HG03575 (cell line): ENCODE results near the gene OR51Q1.

Source experiments
- ATAC-seq: cut with Tn5 transposase; IDR thresholded peaks from one replicate; pipeline ENCODE4 v1.9.1; 2021; ENCODE audit not compliant: unreplicated experiment, insufficient number of reproducible peaks, low FRiP score; ENCODE audit errors: extremely low read depth

Gene OR51Q1

GRCh38 chr11:5421811-5422210 lies at the start of gene OR51Q1:
OR51Q1 (plus strand) TSS chr11:5422111; CDS start chr11:5422201, 90 bp downstream.
- ATAC-seq = no peak

- no peak for ATAC-seq
Measured at GRCh38 chr11:5380740-5381342, 41.1 kb upstream of the OR51Q1 start.

DNA sequence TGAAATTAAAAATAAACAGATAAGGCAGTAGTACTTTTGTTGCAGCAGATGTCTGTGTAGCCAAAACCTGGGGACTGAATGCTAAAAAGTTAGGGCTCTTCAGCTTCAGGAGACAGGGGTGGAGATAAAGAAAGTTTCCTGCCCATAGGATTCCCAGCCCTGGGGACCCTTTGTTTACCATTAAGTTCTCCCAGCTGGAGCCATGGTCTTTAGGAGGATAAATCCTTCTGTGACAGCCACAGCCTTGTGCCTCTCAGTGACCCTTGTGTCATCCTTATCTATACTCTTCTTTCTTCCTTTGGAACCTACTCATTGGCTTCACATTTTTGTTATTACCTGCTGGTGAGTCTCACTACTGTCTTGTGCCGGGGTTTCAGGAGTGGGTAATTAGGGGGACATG lies 38.3 kb upstream of the OR51Q1 start, which contains the start of gene OR51M1:
Gene OR51M1, plus strand, starts transcription at position 237 of the 400 bp plus-strand sequence. CDS start 5,587 bp downstream, outside the sequence.
- ATAC-seq = no peak

DNA sequence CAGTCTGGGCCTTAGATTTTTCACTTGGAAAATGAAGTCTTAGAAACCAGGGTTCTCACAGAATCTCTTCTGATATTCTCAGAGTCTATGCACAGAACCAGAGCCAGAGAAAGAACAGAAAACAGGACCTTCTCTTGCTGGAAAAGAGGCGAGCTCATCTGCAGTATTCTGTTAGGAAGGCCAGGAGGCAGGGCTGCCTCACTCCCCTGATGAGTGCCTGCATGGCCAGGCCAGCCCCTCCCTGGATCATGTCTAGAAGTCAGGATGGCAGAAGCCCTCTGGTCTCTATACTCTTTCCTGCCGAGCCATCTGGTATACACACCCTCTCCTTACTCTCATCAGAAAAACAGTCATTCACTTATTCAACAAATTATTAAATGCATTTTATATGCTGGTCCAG lies 37.6 kb upstream of the OR51Q1 start:
- no peak for ATAC-seq

DNA sequence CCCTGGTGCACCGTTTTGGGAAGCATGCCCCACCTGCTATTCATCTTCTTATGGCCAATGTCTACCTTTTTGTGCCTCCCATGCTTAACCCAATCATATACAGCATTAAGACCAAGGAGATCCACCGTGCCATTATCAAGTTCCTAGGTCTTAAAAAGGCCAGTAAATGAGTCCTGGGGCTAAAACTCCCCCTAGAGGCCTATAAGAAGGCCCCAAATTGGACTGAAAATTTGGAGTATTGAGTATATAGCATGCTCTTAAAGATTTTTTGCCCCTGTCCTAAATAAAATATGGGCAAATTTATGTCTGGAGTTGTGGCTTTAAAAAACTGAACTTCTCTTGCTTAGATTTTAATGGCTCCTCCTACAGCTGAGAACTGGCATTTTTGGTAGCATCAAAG lies 31.7 kb upstream of the OR51Q1 start:
- no peak for ATAC-seq

GRCh38 chr11:5394091-5394490 lies 27.8 kb upstream of the OR51Q1 start:
- ATAC-seq = no peak

- ATAC-seq = no peak
Measured at GRCh38 chr11:5398936-5399335, 23.0 kb upstream of the OR51Q1 start.

DNA sequence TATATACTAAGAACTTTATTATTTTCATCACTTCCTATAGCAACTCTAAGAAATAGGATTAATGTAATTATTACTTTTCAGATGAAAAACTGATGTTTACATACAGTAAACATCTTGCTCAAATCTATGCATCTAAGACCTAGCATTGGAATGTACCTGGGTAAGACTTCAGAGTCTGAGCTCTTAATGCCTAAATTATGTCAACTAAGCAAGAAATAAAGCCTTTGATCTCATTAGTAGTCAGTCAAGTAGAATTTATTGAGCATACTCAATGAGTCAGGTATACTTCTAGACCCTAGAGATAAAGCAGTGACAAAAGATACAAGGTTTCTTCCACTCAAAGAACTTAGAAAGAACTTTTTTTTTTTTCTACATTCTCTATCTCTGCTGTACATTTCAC lies 16.7 kb upstream of the OR51Q1 start:
- ATAC-seq = no peak

- ATAC-seq = no peak
Measured at GRCh38 chr11:5420993-5421392, 918 bp upstream of the OR51Q1 start.

- ATAC-seq = no peak
Measured at GRCh38 chr11:5423131-5423530, 1.2 kb downstream of the OR51Q1 start.

GRCh38 chr11:5441414-5441813 lies 19.5 kb downstream of the OR51Q1 start, which contains the start of gene OR51I1:
OR51I1 (minus strand) TSS chr11:5441514; CDS start chr11:5441514, 0 bp downstream.
- no peak for ATAC-seq

DNA sequence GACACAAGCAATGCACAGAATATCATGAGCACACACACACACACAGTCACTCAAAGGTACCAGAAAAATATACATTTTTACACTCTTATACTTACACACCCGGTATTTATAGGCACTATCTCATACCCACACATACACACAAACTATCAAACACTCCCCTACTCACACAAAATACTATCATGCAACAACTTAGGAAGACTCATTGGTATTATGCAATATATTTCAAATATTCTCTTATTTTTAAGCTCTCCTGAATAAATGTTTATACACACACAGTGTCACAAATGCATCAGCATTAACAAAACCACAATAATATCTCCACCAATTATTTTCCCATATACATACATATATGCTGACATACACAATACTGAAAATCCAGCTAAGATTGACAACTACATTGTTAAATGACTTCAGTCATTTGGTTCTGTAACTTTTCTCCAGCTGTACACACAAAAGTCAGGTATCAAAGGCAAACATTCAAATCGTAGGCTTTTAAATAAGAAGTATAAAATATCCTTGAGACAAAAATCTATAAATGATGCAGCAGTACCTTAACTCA lies 22.0 kb downstream of the OR51Q1 start:
- ATAC-seq = no peak

DNA sequence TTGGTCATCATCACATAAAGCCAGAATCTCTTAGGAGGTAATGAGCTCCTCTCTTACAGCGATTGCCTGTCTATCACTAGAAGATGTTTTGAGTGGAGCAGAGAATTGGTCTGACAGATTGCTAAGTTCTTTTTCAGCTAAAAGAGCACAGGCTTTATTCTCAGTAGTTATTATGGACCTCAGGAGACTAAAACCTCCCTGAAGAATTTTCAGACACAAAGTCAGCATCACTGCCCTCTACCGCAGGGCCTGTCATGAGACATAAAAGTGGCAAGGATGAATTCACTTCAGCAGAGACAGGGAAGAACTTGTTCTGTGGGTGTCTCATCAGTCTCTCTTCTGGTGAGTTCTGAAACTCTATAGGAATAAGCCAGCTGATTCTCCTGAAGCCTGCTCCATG lies 27.1 kb downstream of the OR51Q1 start, which contains the start of gene OR51I2:
Gene OR51I2, plus strand, starts transcription at position 301 of the 400 bp plus-strand sequence. CDS start 4,166 bp downstream, outside the sequence.
- ATAC-seq = no peak

DNA sequence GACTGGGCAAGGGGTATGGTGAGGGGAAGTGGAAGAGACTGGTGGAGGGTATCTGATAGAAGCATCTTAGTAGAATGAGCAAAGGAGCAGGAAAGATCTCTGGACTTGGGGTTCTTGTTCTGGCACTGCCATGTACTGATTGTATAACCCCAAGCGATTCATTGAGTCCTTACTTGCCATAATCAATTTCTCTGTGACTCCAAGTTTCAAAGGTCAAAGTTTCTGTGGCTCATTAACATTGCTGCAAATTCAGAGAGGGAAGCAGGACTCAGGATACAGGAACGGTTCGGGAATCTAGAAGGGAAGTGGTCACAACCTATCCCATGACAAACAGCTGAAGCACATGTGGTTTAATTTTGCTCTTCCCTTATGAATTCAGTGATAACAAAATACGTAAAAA lies 27.5 kb downstream of the OR51Q1 start:
- ATAC-seq = no peak

GRCh38 chr11:5460983-5461621 lies 39.2 kb downstream of the OR51Q1 start:
- ATAC-seq = no peak

DNA sequence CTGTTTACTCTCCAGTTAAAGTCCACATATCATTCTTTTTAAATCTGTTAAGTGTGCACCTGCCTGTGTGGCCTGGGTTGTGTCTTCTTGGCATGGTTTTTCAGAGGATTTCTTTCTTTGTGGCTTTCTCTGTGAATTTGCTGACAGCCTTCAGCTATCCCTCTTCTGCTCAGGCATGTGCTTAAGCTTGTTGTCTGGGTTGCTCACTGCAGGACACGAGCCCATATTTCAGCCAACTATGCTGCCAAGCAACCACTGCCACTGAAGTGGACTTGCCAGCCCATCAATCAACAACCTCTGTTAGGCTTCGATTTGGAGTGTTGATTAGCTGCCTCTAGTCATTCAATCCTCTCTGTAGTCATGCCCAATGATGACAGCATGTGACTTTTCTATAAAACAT lies 45.6 kb downstream of the OR51Q1 start:
- ATAC-seq = no peak
